ENCODE data around the gene PRSS33. TPM values are rescaled to one million over a fixed set of nuclear protein-coding genes. Genes with fewer than 3 reads are reported as not detected.

PRSS33 gene
- total RNA-seq, 2 experiments from 2014 or later = not detected

GRCh38 chr16:2804728-2805127 lies 17.4 kb upstream of the PRSS33 start:
- intact Hi-C loops (cut with micrococcal nuclease) = no loop called here
- POLR2A ChIA-PET = no interaction called here
- Mint-ChIP-seq H3K4me3 (no peak overlapping the region), H3K27ac (no peak overlapping the region), H3K36me3 (no peaks in the 10 kb centered on the region), H3K4me1 (ENCODE audit: low read depth) (no peaks in the 10 kb centered on the region), H3K27me3 (peaks cover 19% of the 10 kb centered on the region), H3K9me3 (peaks cover 13% of the 10 kb centered on the region)
- CTCF ChIA-PET = no interaction called here
- DNase-seq = no peak

- H3K4me3 Mint-ChIP-seq = no peak overlapping the region
- ChIA-PET POLR2A (no interaction called here), CTCF (no interaction called here)
- no peak overlapping the region for H3K27ac Mint-ChIP-seq
- H3K9me3 Mint-ChIP-seq = peaks cover 13% of the 10 kb centered on the region
- H3K4me1 Mint-ChIP-seq (ENCODE audit: low read depth) = no peaks in the 10 kb centered on the region
- intact Hi-C loops (cut with micrococcal nuclease) = no loop called here
- peaks cover 19% of the 10 kb centered on the region for H3K27me3 Mint-ChIP-seq
- DNase-seq = no peak
- H3K36me3 Mint-ChIP-seq = no peaks in the 10 kb centered on the region
Measured at GRCh38 chr16:2803545-2804195, 16.3 kb upstream of the PRSS33 start.

DNA sequence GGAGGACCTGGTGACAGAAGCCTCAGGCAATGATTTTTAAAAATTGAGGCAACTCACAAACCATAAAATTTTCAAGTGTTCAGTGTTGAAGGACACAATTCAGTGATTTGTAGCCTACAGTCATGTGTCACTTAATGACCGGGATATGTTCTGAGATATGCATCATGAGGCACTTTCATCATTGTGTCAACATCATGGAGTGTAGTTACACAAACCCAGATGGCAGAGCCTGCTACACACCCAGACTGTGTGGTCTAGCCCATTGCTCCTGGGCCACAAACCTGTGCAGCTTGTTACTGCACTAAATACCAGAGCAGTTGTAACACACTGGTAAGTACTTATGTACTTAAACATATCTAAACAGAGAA lies 12.5 kb upstream of the PRSS33 start:
- Mint-ChIP-seq H3K27ac (no peak overlapping the region), H3K4me1 (ENCODE audit: low read depth) (no peaks in the 10 kb centered on the region), H3K4me3 (no peak overlapping the region), H3K36me3 (no peaks in the 10 kb centered on the region), H3K9me3 (peaks cover 13% of the 10 kb centered on the region), H3K27me3 (peaks cover 6% of the 10 kb centered on the region)
- ChIA-PET CTCF (no interaction called here), POLR2A (no interaction called here)
- intact Hi-C loops (cut with micrococcal nuclease) = no loop called here
- DNase-seq = no peak

GRCh38 chr16:2799205-2799858 lies 12.0 kb upstream of the PRSS33 start:
- POLR2A ChIA-PET = no interaction called here
- Mint-ChIP-seq H3K9me3 (peaks cover 9% of the 10 kb centered on the region), H3K4me1 (ENCODE audit: low read depth) (no peaks in the 10 kb centered on the region), H3K4me3 (no peak overlapping the region), H3K27me3 (peaks cover 9% of the 10 kb centered on the region), H3K36me3 (no peaks in the 10 kb centered on the region), H3K27ac (no peak overlapping the region)
- no peak for DNase-seq
- CTCF ChIA-PET = no interaction called here
- intact Hi-C loops (cut with micrococcal nuclease) = no loop called here

- intact Hi-C loops (cut with micrococcal nuclease) = no loop called here
- ChIA-PET CTCF (no interaction called here), POLR2A (no interaction called here)
- DNase-seq = no peak
- no peaks in the 10 kb centered on the region for H3K36me3 Mint-ChIP-seq
- H3K4me3 Mint-ChIP-seq = no peak overlapping the region
- peaks cover 3% of the 10 kb centered on the region for H3K9me3 Mint-ChIP-seq
- H3K27me3 Mint-ChIP-seq = peaks cover 12% of the 10 kb centered on the region
- H3K4me1 Mint-ChIP-seq (ENCODE audit: low read depth) = no peaks in the 10 kb centered on the region
- H3K27ac Mint-ChIP-seq = no peak overlapping the region
Measured at GRCh38 chr16:2798723-2799204, 11.4 kb upstream of the PRSS33 start.

DNA sequence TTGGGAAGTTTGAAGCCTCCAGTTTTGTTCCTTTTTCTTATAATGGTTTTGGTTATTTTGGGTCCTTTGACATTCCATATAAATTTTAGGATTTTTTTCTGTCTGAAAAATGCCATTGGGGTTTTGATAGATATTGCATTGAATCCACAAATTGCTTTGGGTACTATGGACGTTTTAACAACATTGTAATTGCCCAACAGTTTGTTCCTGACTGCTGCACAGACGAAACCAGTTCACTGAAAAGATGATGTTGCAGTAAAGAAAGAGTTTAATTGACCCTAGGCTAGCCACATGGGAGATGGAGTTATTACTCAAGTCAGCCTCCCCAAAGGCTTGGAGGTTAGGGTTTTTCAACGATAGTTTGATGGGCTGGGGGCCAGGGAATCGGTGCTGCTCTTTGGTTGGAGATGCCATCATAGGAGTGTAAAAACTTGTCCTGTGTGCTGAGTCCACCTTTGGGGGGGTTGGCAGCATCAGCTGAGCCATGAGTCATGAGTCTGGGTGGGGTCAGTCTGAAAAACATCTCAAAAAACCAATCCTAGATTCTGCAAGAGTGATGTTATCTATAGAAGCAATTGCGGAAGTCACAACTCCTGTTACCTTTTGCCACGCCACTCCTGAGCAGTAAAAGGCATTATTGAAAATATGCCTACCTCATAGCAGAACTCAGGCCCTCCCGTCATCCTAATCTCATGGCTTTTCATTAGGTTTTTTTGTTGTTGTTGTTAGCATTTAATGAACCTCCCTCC lies 8.2 kb upstream of the PRSS33 start:
- no peaks in the 10 kb centered on the region for H3K9me3 Mint-ChIP-seq
- no peaks in the 10 kb centered on the region for H3K36me3 Mint-ChIP-seq
- no peak overlapping the region for H3K27ac Mint-ChIP-seq
- intact Hi-C loops (cut with micrococcal nuclease) = no loop called here
- no peaks in the 10 kb centered on the region for H3K4me1 Mint-ChIP-seq (ENCODE audit: low read depth)
- POLR2A ChIA-PET = no interaction called here
- H3K27me3 Mint-ChIP-seq = peaks cover 21% of the 10 kb centered on the region
- CTCF ChIA-PET = no interaction called here
- DNase-seq = no peak
- H3K4me3 Mint-ChIP-seq = no peak overlapping the region

DNA sequence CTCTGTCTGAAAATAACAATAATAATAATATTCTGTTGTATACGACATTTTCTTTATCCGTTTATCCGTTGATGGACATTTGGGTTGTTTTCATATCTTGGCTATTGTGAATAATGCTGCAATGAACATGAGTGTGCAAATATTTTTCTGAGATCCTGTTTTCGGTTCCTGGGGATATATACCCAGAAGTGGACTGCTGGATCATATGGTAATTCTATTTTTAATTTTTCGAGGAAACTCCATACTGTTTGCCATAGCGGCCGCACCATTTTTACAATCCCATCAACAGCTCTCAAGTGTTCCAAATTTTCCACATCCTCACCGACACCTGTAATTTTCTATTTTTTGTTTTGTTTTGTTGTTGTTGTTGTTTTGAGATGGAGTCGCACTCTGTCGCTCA lies 5.6 kb upstream of the PRSS33 start:
- H3K4me1 Mint-ChIP-seq (ENCODE audit: low read depth) = no peaks in the 10 kb centered on the region
- H3K4me3 Mint-ChIP-seq = no peak overlapping the region
- no peaks in the 10 kb centered on the region for H3K36me3 Mint-ChIP-seq
- no peaks in the 10 kb centered on the region for H3K9me3 Mint-ChIP-seq
- ChIA-PET CTCF (no interaction called here), POLR2A (no interaction called here)
- intact Hi-C loops (cut with micrococcal nuclease) = no loop called here
- peaks cover 27% of the 10 kb centered on the region for H3K27me3 Mint-ChIP-seq
- H3K27ac Mint-ChIP-seq = no peak overlapping the region
- DNase-seq = no peak

DNA sequence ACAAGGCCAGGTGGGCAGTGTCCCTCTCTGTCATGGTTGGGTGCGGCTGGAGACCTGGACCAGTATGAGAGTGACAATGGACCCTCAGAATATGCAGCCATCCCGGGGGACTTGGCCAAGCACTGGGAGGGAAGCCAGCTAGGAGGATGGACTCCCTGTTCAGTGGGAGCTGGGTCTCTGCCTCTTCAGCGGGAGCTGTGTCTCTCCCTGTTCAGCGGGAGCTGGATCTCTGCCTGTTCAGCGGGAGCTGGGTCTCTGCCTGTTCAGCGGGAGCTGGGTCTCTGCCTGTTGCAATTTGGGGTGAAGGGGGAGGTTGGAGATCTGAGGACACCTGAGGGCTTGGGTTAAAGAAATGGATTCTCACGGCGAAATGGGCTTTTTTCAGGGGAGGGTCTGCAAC lies 3.8 kb upstream of the PRSS33 start:
- no peak overlapping the region for H3K4me3 Mint-ChIP-seq
- ChIA-PET POLR2A (no interaction called here), CTCF (interaction anchor here (0.6 kb wide), 1 partner anchor 29 kb away, joined by 3 read pairs; no protein-coding TSS in a partner anchor)
- peaks cover under 1% of the 10 kb centered on the region for H3K4me1 Mint-ChIP-seq (ENCODE audit: low read depth)
- H3K9me3 Mint-ChIP-seq = no peaks in the 10 kb centered on the region
- H3K36me3 Mint-ChIP-seq = no peaks in the 10 kb centered on the region
- no peak overlapping the region for H3K27ac Mint-ChIP-seq
- DNase-seq = no peak
- peaks cover 26% of the 10 kb centered on the region for H3K27me3 Mint-ChIP-seq
- intact Hi-C loops (cut with micrococcal nuclease) = no loop called here

DNA sequence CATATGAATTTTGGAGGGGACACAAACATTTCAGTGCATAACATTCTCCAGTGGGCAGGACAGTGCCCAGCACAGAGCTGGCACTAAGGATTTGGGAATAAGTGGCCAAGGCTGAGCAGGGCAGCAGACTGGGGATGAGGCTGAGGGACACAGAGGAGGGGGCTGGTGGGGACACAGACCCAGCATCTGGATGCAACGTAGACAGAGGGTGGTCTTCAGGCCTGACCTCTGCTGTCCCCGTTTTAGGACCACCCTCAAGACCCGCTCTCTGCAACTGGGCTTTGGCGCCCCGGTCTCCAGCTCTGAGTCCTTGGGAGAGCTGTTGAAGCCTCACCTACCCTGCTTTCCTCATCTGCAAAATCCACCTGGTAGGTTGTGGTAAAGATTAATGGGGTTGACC lies 3.3 kb upstream of the PRSS33 start:
- Mint-ChIP-seq H3K36me3 (no peaks in the 10 kb centered on the region), H3K4me1 (ENCODE audit: low read depth) (peaks cover 3% of the 10 kb centered on the region), H3K27me3 (peaks cover 23% of the 10 kb centered on the region), H3K9me3 (no peaks in the 10 kb centered on the region), H3K4me3 (no peak overlapping the region), H3K27ac (no peak overlapping the region)
- no peak for DNase-seq
- CTCF ChIA-PET = no interaction called here
- intact Hi-C loops (cut with micrococcal nuclease) = no loop called here
- POLR2A ChIA-PET = no interaction called here

DNA sequence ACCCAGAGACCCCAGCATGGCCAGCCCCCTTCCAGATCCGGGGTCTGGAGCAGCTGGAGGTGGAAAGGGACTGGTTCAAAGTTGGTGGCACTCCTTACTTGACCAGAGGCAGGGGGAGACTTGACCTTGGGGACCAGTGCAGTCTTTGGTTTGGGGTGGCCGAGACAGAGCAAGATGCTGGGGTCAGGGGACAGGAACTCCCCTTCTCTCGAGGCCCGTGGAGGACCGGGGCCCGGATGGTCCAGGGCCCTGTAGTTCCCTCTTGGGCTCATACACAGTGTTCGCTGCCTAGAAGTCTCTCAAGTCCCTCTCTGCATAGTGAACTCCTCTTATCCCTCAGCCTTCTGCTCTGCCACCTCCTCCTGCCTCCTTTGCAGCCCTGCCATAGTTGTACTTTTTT lies 601 bp upstream of the PRSS33 start:
- no peak overlapping the region for H3K4me3 Mint-ChIP-seq
- H3K4me1 Mint-ChIP-seq (ENCODE audit: low read depth) = peaks cover 7% of the 10 kb centered on the region
- no peaks in the 10 kb centered on the region for H3K36me3 Mint-ChIP-seq
- no peak for DNase-seq
- no peaks in the 10 kb centered on the region for H3K9me3 Mint-ChIP-seq
- ChIA-PET POLR2A (interaction anchor here (0.6 to 1.7 kb wide), 2 partner anchors 10 to 44 kb away, joined by 3 to 6 read pairs; partner anchors contain the start of gene ELOB), CTCF (no interaction called here)
- H3K27ac Mint-ChIP-seq = no peak overlapping the region
- intact Hi-C loops (cut with micrococcal nuclease) = no loop called here
- peaks cover 16% of the 10 kb centered on the region for H3K27me3 Mint-ChIP-seq

DNA sequence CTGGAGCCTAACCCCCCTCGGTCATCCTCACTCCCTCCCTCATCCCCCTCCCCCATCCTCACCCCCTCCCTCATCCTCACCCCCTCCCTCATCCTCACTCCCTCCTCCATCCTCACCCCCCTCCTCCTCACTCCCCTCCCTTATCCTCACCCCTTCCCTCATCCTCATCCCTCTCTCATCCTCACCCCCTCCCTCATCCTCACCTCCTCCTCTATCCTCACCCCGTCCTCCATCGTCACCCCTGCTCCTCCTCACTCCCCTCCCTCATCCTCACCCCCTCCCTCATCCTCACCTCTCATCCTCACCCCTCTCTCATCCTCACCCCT lies 571 bp downstream of the PRSS33 start:
- CTCF ChIA-PET = no interaction called here
- no peak overlapping the region for H3K27ac Mint-ChIP-seq
- no peaks in the 10 kb centered on the region for H3K9me3 Mint-ChIP-seq
- peaks cover 7% of the 10 kb centered on the region for H3K4me1 Mint-ChIP-seq (ENCODE audit: low read depth)
- intact Hi-C loops (cut with micrococcal nuclease) = no loop called here
- H3K36me3 Mint-ChIP-seq = no peaks in the 10 kb centered on the region
- DNase-seq = no peak
- peaks cover 14% of the 10 kb centered on the region for H3K27me3 Mint-ChIP-seq
- no peak overlapping the region for H3K4me3 Mint-ChIP-seq
- POLR2A ChIA-PET = interaction anchor here (1.7 kb wide), 1 partner anchor 9 kb away, joined by 6 read pairs; the partner anchor contains the start of gene ELOB

GRCh38 chr16:2786061-2786825 lies 1.1 kb downstream of the PRSS33 start:
- no peaks in the 10 kb centered on the region for H3K36me3 Mint-ChIP-seq
- POLR2A ChIA-PET = interaction anchor here (0.5 to 1.7 kb wide), 3 partner anchors 8 to 525 kb away, joined by 3 to 6 read pairs (median 3); partner anchors contain the start of gene ELOB
- no peak for DNase-seq

More at GRCh38 chr16:2786061-2786825, 1.1 kb downstream of the PRSS33 start:
- intact Hi-C loops (cut with micrococcal nuclease) = no loop called here
- CTCF ChIA-PET = no interaction called here
- peak overlapping the region; percentile 0 for H3K4me3 Mint-ChIP-seq
- no peak overlapping the region for H3K27ac Mint-ChIP-seq
- no peaks in the 10 kb centered on the region for H3K9me3 Mint-ChIP-seq
- peaks cover 11% of the 10 kb centered on the region for H3K27me3 Mint-ChIP-seq
- H3K4me1 Mint-ChIP-seq (ENCODE audit: low read depth) = peaks cover 7% of the 10 kb centered on the region

Measured in activated CD4-positive, alpha-beta memory T cell treated with anti-CD3 and anti-CD28 coated beads for 36 hours (primary cell).